SK-N-SH (cell line): Measurements from ENCODE around the gene DTX1. TPM values are rescaled to one million over a fixed set of nuclear protein-coding genes. Genes with fewer than 3 reads are reported as not detected.

Source experiments
- EP300 ChIP-seq, 2 experiments: IDR thresholded peaks; 2 replicates each; pipeline versions ENCODE4 v1.4.0 to v1.6.1; 2012; ENCODE audit warnings: borderline replicate concordance in 1 of 2, low read depth in 1 of 2, low read length in 1 of 2
- EZH2phosphoT487 ChIP-seq: fragments of 200-600 bp; sonication (generic); IDR thresholded peaks from 2 replicates; pipeline ENCODE4 v1.6.1; 2017; ENCODE audit warnings: low read depth, mixed run types, mild to moderate bottlenecking, antibody characterized with exemption, moderate library complexity, borderline replicate concordance
- RAD21 ChIP-seq: IDR thresholded peaks from 2 replicates; pipeline ENCODE4 v1.6.1; 2012; ENCODE audit warnings: mild to moderate bottlenecking, low read length
- RFX5 ChIP-seq: IDR thresholded peaks from 2 replicates; pipeline ENCODE4 v1.6.1; 2012; ENCODE audit warnings: mild to moderate bottlenecking, improper control_type of control experiment, low read length
- SIN3A ChIP-seq: IDR thresholded peaks from 2 replicates; pipeline ENCODE4 v1.6.1; 2012; ENCODE audit warnings: low read depth, mild to moderate bottlenecking, low read length, moderate library complexity, borderline replicate concordance
- SMC3 ChIP-seq: IDR thresholded peaks from 2 replicates; pipeline ENCODE4 v1.6.1; 2012; ENCODE audit warnings: low read depth, low read length, improper control_type of control experiment
- polyA plus RNA-seq, 3 experiments: library from polyadenylated mRNA; depleted of rRNA; stranded (reverse); fragments of >200 nt; gene quantifications; 2 replicates each; pipeline ENCODE4 v1.2.3, GENCODE V29; 2012
- TF ChIP-seq, protein P1 (sequence below): IDR thresholded peaks from 2 replicates; pipeline ENCODE4 v1.4.0; 2012; ENCODE audit warnings: low read depth, borderline replicate concordance
- TF ChIP-seq, protein P2 (sequence below): fragments of 150-350 bp; IDR thresholded peaks from 2 replicates; pipeline ENCODE4 v1.6.1; 2016; ENCODE audit warnings: mild to moderate bottlenecking, low read depth, low read length
- TF ChIP-seq, protein P3 (sequence below): fragments of 200-600 bp; sonication (generic); IDR thresholded peaks from 2 replicates; pipeline ENCODE4 v1.6.1; 2017; ENCODE audit warnings: antibody characterized with exemption, mild to moderate bottlenecking, moderate library complexity
- TF ChIP-seq, protein P4 (sequence below): IDR thresholded peaks from 2 replicates; pipeline ENCODE4 v1.6.1; 2012; ENCODE audit warnings: mild to moderate bottlenecking, low read depth, low read length, moderate library complexity
- TF ChIP-seq, protein P5 (sequence below): IDR thresholded peaks from 2 replicates; pipeline ENCODE4; 2012

The DTX1 gene
- polyA plus RNA-seq, 1 of the 3 experiments (the other 2 are of a cell fraction) = 0.72 TPM

DNA sequence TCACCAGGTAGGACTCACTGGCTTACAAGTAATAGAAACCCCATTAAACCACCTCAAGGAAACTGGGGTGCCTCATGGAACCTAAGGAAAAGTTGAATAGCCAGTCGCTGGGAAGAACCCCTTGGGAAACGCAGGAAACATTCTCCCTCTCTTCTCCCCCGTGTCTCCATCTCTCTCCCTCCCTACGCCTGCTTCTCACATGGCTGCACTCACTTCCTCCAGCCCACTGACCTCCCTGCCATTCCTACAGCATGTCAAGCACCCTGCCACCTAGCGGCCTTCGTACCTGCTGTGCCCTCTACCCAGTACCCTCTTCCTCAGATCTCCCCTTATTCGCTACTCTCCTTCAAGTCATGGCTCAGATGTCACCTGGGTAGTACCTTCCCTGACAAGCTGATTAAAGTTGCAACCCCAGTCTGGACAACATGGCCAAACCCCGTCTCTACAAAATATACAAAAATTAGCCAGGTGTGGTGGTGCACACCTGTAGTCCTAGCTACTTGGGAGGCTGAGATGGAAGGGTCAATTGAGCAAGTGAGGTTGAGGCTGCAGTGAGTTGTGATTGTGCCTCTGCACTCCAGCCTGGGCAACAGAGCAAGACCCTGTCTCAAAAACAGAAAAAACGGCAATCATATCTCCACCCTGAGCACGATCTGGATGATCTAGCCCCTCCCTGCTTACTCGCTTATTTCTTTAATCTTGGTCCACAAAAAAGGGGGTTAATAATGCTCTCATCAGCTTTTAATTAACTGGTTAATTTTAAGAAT, 6.4 kb upstream of the DTX1 start (continued):
- TF ChIP-seq, protein P1, sequence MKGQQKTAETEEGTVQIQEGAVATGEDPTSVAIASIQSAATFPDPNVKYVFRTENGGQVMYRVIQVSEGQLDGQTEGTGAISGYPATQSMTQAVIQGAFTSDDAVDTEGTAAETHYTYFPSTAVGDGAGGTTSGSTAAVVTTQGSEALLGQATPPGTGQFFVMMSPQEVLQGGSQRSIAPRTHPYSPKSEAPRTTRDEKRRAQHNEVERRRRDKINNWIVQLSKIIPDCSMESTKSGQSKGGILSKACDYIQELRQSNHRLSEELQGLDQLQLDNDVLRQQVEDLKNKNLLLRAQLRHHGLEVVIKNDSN = no peak
- TF ChIP-seq, protein P2, sequence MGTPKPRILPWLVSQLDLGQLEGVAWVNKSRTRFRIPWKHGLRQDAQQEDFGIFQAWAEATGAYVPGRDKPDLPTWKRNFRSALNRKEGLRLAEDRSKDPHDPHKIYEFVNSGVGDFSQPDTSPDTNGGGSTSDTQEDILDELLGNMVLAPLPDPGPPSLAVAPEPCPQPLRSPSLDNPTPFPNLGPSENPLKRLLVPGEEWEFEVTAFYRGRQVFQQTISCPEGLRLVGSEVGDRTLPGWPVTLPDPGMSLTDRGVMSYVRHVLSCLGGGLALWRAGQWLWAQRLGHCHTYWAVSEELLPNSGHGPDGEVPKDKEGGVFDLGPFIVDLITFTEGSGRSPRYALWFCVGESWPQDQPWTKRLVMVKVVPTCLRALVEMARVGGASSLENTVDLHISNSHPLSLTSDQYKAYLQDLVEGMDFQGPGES = no peak
- TF ChIP-seq EZH2phosphoT487 = no peak
- peak; percentile 33; the same call in 1 of the 2 replicates for TF ChIP-seq RAD21
- TF ChIP-seq SMC3 = peak; percentile 27; the same call in 1 of the 2 replicates
- no peak for TF ChIP-seq SIN3A
- TF ChIP-seq, protein P3, sequence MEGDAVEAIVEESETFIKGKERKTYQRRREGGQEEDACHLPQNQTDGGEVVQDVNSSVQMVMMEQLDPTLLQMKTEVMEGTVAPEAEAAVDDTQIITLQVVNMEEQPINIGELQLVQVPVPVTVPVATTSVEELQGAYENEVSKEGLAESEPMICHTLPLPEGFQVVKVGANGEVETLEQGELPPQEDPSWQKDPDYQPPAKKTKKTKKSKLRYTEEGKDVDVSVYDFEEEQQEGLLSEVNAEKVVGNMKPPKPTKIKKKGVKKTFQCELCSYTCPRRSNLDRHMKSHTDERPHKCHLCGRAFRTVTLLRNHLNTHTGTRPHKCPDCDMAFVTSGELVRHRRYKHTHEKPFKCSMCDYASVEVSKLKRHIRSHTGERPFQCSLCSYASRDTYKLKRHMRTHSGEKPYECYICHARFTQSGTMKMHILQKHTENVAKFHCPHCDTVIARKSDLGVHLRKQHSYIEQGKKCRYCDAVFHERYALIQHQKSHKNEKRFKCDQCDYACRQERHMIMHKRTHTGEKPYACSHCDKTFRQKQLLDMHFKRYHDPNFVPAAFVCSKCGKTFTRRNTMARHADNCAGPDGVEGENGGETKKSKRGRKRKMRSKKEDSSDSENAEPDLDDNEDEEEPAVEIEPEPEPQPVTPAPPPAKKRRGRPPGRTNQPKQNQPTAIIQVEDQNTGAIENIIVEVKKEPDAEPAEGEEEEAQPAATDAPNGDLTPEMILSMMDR = peak; percentile 42
- TF ChIP-seq, protein P4, sequence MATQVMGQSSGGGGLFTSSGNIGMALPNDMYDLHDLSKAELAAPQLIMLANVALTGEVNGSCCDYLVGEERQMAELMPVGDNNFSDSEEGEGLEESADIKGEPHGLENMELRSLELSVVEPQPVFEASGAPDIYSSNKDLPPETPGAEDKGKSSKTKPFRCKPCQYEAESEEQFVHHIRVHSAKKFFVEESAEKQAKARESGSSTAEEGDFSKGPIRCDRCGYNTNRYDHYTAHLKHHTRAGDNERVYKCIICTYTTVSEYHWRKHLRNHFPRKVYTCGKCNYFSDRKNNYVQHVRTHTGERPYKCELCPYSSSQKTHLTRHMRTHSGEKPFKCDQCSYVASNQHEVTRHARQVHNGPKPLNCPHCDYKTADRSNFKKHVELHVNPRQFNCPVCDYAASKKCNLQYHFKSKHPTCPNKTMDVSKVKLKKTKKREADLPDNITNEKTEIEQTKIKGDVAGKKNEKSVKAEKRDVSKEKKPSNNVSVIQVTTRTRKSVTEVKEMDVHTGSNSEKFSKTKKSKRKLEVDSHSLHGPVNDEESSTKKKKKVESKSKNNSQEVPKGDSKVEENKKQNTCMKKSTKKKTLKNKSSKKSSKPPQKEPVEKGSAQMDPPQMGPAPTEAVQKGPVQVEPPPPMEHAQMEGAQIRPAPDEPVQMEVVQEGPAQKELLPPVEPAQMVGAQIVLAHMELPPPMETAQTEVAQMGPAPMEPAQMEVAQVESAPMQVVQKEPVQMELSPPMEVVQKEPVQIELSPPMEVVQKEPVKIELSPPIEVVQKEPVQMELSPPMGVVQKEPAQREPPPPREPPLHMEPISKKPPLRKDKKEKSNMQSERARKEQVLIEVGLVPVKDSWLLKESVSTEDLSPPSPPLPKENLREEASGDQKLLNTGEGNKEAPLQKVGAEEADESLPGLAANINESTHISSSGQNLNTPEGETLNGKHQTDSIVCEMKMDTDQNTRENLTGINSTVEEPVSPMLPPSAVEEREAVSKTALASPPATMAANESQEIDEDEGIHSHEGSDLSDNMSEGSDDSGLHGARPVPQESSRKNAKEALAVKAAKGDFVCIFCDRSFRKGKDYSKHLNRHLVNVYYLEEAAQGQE = no peak
- no peak for TF ChIP-seq EP300 (IDR thresholded peaks at IDR 0.05; ENCODE audit: borderline replicate concordance in 1 of 2, low read depth in 1 of 2, low read length in 1 of 2)
- TF ChIP-seq, protein P5, sequence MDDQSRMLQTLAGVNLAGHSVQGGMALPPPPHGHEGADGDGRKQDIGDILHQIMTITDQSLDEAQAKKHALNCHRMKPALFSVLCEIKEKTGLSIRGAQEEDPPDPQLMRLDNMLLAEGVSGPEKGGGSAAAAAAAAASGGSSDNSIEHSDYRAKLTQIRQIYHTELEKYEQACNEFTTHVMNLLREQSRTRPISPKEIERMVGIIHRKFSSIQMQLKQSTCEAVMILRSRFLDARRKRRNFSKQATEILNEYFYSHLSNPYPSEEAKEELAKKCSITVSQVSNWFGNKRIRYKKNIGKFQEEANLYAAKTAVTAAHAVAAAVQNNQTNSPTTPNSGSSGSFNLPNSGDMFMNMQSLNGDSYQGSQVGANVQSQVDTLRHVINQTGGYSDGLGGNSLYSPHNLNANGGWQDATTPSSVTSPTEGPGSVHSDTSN = no peak
- TF ChIP-seq RFX5 = no peak
